HG03432 (cell line): ENCODE data around the gene KRR1.
"Not testable (repeated sequence)": the region's sequence is repeated elsewhere in the genome, so short reads cannot be mapped to it uniquely, and the experiment has no call there.

Experiments used
- ATAC-seq: cut with Tn5 transposase; IDR thresholded peaks from one replicate; pipeline ENCODE4 v1.9.1; 2021; ENCODE audit warnings: mild to moderate bottlenecking, moderate library complexity; ENCODE audit not compliant: unreplicated experiment

KRR1 gene

GRCh38 chr12:75479963-75480461, 31.4 kb downstream of the KRR1 start:
- peak; percentile 34 for ATAC-seq

- peak; percentile 16 for ATAC-seq
These were observed 33.2 kb downstream of the KRR1 start for GRCh38 chr12:75478116-75478794.

- no peak for ATAC-seq
These were observed 34.3 kb downstream of the KRR1 start for GRCh38 chr12:75477137-75477536.

- ATAC-seq: no peak
These were observed 35.3 kb downstream of the KRR1 start for GRCh38 chr12:75476071-75476470.

- ATAC-seq: no peak
These were observed 37.3 kb downstream of the KRR1 start for GRCh38 chr12:75474116-75474515.

- peak; percentile 49 for ATAC-seq
These were observed 39.2 kb downstream of the KRR1 start for GRCh38 chr12:75471902-75472890.

GRCh38 chr12:75460204-75460603, 51.2 kb downstream of the KRR1 start:
- ATAC-seq: no peak

GRCh38 chr12:75459755-75460154, 51.7 kb downstream of the KRR1 start:
- no peak for ATAC-seq

- ATAC-seq: not testable (repeated sequence)
These were observed 53.5 kb downstream of the KRR1 start for GRCh38 chr12:75457866-75458265.

GRCh38 chr12:75457191-75457590, 54.2 kb downstream of the KRR1 start:
- ATAC-seq: no peak

- ATAC-seq: no peak
These were observed 55.6 kb downstream of the KRR1 start for GRCh38 chr12:75455839-75456238.

- no peak for ATAC-seq
These were observed 58.6 kb downstream of the KRR1 start for GRCh38 chr12:75452675-75453330.

GRCh38 chr12:75447691-75448393, 63.6 kb downstream of the KRR1 start:
- ATAC-seq: no peak

GRCh38 chr12:75446857-75447256, 64.6 kb downstream of the KRR1 start:
- ATAC-seq: no peak

- ATAC-seq: not testable (repeated sequence)
These were observed 66.3 kb downstream of the KRR1 start for GRCh38 chr12:75445137-75445507.

GRCh38 chr12:75444429-75445136, 66.8 kb downstream of the KRR1 start:
- no peak for ATAC-seq

GRCh38 chr12:75443709-75444108, 67.7 kb downstream of the KRR1 start:
- no peak for ATAC-seq

- ATAC-seq: not testable (repeated sequence)
These were observed 69.0 kb downstream of the KRR1 start for GRCh38 chr12:75442454-75442853.

- ATAC-seq: not testable (repeated sequence)
These were observed 69.5 kb downstream of the KRR1 start for GRCh38 chr12:75441687-75442449.
